NCI-H82 treated with DMSO at 0.1 percent for 48 hours (cell line): ENCODE results near the gene GNG8.
A peak's percentile ranks its signal among the peaks of the same experiment; 100 is the strongest.

Source experiments
- DNase-seq: peaks from one replicate; lab custom pipeline; 2025; ENCODE audit not compliant: unreplicated experiment; lab: John Stamatoyannopoulos, UW

GNG8 gene

DNA sequence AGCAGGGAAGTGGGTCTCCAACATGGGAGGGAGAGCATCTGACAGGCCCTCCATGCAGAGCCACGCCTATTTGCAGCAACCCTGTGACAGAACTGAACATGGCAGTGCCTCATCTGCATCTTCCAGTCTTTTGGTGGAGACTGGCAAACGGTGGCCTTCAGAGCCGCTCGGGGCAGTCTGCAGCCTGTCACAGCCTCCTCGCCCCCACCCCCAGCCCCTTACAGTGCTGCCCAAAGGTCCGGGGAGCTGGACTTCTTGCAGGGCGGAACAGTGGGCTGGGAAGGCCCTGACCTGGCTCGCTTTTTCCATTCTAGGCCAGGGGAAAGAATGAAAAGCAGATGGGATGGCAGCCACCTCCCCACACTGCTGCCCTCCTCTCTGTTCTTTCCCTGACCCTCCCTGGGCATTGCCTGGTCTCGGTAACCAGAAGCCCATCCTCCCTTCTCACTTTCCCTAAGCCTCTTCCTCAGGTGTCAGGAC lies 32.2 kb downstream of the GNG8 start:
- no peak for DNase-seq

DNA sequence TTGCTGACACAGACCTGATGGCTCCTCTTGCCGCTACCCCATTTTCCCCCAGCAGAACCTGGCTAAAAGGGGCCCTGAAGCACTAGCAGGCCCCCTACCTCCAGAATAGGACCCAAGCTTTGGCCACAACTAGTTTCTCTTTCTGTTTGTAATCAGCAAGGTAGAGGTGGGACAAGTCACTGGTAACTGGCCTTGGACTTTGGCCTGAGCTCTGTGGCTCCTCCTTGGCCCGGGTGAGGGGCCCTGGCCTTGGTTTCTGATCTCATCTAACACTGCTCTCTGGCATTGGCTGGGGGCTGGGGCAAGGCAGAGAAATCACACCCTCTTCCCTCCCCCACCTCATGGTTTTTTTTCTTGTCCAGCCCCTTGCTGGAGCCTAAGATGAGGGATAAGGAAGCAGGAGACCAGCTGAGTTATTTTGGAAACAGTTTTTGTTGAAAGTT lies 32.8 kb downstream of the GNG8 start:
- no peak for DNase-seq

DNA sequence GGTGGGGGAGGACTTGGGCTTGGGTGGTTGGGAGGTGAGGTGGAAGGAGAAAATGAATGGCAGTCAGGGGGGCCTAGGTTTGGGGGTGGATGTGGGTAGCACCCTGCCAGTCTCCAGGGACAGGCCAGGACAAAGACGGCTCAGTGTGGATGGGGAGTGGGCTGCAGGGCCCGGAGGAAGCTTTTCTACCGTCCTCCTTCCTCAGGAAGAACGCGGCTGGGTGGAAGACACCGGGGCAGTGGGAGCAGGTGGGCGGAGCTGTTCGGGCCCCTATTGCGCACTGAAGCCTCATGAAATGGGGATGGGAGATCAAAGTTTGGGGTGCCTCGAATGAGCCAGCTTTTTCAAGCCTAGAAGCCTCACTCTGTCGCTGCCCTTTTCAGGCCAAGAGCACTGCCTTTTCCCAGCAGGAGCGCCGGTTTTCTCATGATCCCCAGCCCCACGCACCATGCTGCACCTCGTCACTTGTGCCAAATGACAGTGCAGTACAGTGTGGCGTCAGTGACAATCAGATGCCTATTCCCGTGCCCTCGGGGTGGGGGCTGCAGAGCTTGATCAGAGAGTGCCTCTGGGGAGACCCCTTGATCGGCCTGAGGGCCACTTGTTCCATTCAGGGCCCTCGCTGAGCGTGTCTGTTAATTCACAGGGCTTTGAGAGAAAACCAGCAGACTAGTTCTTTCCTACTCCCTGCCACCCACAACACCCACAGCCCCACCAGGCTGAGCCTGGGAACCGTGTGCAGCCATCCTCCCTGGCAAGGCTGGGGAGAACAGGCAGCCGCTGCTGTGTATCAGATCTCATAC lies 33.4 kb downstream of the GNG8 start:
- DNase-seq = no peak

DNA sequence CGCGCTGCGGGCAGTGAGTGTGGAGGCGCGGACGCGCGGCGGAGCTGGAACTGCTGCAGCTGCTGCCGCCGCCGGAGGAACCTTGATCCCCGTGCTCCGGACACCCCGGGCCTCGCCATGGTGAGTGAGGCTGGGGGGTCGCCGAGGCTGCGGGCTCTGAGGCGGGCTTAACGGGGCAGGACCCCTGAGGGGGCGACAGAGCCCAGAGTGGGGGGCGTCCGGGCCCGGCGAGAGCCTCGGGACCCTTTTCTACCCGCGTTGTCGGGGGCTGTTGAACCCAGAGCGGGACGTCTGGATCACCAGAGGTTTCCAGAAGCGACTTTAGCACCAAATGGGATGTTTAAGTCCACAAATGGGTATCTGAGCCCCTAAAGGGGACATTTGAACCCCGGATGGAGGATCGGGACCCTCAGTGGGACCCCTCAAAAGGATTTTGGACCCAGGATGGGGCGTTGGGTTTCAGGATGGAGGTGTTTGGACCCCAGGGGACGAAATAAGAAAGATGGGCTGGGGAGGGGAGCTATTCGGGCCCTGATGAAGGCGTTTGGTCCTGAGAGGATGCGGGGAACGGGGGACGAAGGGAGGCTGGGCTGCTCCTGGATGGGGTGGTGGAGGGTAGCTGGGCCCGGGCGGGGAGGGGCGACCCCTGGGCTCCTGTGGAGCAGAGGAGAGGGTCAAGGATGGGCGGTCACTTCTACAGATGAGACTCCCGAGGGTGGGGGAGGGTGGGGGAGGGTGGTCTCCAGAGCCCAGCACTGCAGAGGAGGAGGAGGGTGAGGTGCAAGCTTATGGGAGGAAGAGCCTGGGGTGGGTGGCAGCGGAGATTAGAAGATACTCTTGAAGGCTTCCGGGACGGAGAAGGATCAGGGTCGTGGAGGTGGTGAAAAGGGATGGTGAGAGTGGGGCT lies 34.4 kb downstream of the GNG8 start, which contains the start of gene CALM3:
CALM3 (plus strand) TSS at position 13 of the 907 bp plus-strand sequence; CDS start at position 118, 105 bp downstream.
- peak; percentile 31 for DNase-seq

DNA sequence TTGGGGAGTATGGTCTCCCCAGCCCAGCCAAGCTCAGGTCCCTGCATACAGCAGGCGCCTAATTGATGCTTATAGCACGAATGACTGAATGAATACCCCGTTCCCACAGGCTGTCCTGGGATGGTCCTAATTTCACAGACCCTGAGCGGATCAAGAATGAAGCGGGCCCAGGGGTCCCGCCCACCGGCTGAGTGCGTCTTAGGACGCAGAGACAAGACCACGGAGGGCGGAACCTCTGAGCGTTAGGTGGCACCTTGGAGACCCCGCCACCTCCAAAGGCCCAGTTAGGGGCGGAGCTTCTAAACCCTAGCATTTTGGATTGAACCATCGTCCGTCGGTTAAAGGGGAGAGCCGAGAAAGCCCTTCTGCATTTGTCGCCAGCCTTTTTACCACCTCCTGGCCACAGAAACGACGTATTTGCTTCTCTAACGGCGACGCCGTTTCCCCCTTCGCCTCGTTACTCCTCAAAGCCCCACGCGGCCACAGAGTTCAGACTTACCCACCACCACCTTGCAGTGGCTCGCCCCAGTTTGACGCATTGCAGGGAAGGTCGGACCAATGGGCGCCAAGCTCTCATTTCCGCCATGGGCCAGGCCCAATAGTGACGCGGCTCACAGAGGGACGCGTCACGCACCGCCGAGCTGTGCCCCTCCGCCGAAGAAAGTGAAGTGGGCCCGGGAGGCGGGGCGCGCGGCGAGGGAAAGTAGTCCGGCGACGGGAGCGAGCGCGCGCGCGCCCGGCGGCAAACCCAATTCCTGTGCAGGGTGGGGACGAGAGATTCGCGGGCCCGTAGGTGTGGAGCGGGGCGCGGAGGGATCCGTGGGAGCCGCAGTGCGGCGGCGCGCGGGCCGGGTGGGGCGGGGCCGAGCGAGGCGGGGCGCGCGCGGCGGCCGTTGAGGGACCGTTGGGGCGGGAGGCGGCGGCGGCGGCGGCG lies 35.4 kb downstream of the GNG8 start:
- peak; percentile 92 for DNase-seq

DNA sequence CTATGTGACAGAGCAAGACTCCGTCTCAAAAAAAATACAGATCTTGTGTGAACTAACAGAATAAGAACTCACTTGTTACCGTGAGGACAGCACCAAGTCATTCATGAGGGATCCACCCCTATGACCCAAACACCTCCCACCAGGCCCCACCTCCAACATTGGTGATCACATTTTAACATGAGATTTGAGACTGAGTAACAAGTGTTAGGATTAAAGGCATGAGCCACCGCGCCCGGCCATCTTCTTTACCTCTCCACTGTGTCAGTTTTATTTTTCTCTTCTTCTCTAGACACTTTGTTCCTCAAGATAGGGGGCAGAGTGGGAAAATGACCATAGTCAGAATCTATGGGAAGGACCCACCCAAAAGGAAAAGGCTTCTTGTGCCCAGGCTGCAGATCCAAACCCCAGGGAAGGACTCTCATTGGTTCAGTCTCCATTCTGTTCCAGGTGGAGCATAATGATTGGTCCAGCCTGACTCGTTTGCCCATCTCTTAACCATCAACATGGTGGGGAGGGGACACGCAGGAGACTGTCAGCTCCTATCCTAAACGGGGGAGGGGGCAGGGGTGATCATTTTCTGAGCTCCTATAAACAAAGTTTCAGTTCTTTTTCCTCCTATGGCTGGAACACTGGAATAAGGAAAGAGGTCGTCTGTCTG lies 36.2 kb downstream of the GNG8 start:
- DNase-seq = no peak

DNA sequence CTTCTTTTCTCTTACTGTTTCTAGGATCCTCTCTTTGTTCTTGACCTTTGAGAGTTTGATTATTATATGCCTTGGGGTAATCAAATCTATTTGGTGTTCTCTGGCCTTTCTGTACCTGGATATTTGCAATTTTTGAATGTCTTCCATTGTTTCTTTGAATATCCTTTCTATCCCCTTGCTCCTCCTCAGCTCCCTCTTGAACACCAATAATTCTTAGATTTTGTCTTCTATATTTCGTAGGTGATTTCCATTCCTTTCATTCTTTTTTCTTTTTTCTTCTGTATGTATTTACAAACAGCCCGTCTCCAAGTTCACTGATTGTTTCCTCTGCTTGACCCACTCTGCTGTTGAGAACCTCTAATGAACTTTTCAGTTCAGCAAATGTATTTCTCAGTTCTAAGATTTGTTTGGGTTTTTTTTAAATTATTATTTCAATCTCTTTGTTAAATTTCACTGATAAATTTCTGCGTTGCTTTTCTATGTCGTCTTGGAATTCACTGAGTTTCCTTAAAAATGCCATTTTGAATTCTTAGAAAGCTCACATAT lies 37.6 kb downstream of the GNG8 start:
- DNase-seq = no peak

DNA sequence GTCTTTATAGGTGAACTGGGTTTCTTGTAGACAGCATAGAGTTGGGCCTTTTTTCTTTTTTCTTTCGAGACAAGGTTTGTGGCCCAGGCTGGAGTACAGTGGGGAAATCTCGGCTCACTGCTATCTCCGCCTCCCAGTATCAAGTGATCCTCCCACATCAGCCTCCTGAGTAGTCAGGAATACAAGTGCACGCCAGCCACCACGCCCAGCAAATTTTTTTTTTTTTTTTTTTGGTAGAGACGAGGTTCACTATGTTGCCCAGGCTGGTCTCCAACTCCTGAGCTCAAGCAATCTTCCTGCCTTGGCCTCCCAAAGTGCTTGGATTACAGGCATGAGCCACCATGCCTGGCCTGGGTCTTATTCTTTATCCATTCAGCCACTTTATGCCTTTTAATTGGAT lies 40.0 kb downstream of the GNG8 start:
- no peak for DNase-seq

DNA sequence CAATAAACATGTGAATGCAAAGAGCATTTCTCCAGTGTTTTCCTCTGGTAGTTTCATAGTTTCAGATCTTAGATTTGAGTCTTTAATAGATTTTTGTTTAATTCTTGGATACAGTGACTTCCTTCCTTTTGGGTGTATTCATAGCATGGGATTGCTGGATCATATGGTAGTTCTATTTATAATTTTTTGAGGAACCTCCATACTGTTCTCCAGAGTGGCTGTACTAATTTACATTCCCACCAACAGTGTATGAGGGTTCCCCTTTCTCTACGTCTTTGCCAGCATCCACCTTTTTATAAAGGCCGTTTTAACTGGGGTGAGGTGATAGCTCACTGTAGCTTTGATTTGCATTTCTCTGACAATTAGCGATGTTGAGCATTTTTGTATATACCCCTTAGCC lies 44.1 kb downstream of the GNG8 start:
- no peak for DNase-seq

DNA sequence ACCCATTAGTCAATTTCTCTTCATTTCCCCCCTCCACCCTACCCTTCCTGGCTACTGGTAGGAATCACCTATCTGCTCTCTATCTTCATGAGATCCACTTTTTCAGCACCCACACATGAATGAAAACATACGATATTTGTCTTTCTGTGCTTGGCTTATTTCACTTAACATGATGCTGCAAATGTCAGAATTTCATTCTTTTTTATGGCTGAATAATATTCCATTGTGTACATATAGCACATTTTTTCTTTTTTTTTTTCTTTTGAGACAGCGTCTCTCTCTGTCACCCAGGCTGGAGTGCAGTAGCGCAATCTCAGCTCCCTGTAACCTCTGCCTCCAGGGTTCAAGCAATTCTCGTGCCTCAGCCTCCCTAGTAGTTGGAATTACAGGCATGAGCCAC lies 44.7 kb downstream of the GNG8 start:
- no peak for DNase-seq

DNA sequence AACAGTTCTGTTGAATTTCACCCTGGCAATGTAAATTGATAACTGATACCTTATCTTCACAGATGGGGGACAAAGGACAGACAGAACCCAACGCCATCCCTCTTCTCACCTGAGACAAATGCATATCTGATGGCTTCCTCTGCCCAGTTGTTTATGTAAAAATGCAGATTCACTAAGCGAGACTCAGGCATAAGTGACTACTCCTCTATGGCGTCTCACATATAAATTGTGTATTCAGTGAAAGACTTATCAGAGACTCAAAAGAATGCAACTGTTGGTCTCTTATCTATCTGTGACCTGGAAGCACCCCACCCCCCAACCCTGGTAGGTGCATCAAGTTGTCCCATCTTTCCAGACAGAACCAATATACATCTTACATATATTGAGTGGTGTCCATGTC lies 48.1 kb downstream of the GNG8 start:
- no peak for DNase-seq

DNA sequence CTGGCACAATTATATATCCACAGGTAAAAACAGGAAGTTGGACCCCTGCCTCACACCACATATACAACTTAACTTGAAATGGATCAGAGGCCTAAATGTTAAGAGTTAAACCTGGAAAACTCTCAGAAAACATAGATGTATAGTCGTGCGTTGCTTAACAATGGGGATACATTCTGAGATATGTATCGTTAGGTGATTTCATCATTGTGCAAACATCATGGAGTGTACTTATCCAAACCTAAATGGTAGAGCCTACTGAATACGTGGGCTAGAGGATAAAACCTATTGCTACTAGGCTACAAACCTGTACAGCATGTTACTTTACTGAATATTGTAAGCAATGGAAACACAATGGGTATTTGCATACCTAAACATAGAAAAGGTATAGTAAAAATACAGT lies 49.7 kb downstream of the GNG8 start:
- DNase-seq = no peak

DNA sequence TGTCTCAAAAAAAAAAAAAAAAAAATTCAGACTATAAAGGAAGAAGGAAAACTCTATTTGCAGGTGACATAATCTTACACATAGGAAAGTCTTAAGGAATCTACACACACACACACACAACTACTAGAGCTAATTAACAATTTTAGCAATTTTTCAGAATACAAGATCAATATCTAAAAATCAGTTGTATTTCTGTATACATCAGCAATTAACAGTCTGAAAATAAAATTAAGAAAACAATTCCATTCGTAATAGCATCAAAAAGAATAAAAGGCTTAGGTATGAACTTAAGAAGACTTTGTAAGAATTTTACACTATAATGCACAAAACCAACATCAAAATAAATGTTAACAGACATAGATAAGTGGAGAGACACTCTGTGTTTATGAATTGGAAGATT lies 50.5 kb downstream of the GNG8 start:
- DNase-seq = no peak
